BLaER1 treated with 17β-estradiol and CSF1 and Interleukin-3, amounts not matched to agents 10 nM and 100 nM (cell line): Measurements from ENCODE around the gene GDF10.

Source experiments
- H3K27ac ChIP-seq, 11 experiments: shearing (Covaris generic); formaldehyde crosslinking; 2 replicates each; pipeline ENCODE4 v1.8.1; 2022
- H3K27me3 ChIP-seq, 11 experiments: shearing (Covaris generic); formaldehyde crosslinking; 2 replicates each; pipeline ENCODE4 v1.8.1; 2022
- H3K36me3 ChIP-seq, 11 experiments: shearing (Covaris generic); formaldehyde crosslinking; 2 replicates each; pipeline ENCODE4 v1.8.1; 2022
- H3K4me1 ChIP-seq, 10 experiments: shearing (Covaris generic); formaldehyde crosslinking; 2 replicates each; pipeline ENCODE4 v1.8.1; 2022
- H3K4me2 ChIP-seq, 11 experiments: shearing (Covaris generic); formaldehyde crosslinking; 2 replicates each; pipeline ENCODE4 v1.8.1; 2022
- H3K4me3 ChIP-seq, 10 experiments: shearing (Covaris generic); formaldehyde crosslinking; 2 replicates each; pipeline ENCODE4 v1.8.1; 2022
- H3K9ac ChIP-seq, 11 experiments: shearing (Covaris generic); formaldehyde crosslinking; 2 replicates each; pipeline ENCODE4 v1.8.1; 2022
- H3K9me3 ChIP-seq, 11 experiments: shearing (Covaris generic); formaldehyde crosslinking; replicated peaks in 1 of 11; 2 replicates each; pipeline ENCODE4 v1.8.1; 2022
- H4K20me1 ChIP-seq, 11 experiments: shearing (Covaris generic); formaldehyde crosslinking; 2 replicates each; pipeline ENCODE4 v1.8.1; 2022
- Cebpa-rat ChIP-seq, 11 experiments: shearing (Covaris generic); IDR thresholded peaks; 2 replicates each; pipeline ENCODE4 v1.8.1; 2022

Gene GDF10

DNA sequence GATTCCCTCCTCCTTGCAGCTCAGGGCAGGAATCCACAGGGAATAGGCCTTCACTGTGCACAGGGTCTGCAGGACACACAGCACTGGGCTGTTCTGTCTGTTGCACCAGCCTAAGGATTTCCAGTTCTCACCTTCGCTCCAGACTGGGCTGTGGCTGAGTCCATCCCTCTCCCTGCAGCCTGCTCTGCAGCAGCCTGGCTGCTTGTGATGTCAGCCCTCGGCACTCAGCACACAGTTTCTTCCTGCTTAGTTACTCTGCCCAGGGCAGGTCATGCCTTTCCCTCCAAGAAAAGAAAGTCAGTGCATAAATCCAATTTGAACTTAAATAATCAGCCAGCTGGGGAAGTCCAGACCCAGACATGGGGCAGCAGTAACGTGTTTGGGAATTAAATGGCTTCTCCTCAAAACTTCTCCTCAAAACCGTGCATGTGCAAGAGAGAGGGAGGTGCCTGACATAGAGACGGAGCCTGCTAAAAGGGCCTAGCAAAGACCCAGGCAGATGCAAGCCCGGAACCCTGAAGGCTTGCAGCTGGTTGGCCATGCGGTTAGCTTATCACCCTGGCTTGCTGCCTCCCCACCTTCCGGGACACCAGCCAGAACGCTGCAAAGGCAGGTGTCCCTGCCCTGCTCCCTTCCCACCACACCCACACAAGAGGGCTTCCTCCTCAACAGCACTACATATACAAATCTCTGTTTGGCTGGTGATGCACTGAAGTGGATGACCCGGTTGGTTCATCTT lies 11.4 kb downstream of the GDF10 start:
- Histone ChIP-seq H3K9ac (peak overlapping the region in 4 of 11 experiments; percentile 5 to 51 (median 16); a peak in 3 of 22 replicates), H3K4me1 (peaks cover 0 to 29% (median 23%) of the 10 kb centered on the region in 10 experiments; a peak in 17 of 20 replicates), H3K4me2 (peak overlapping the region in 10 of 11 experiments; percentile 0 to 65 (median 52); a peak in 19 of 22 replicates), H3K4me3 (no peak overlapping the region), H3K36me3 (no peaks in the 10 kb centered on the region), H3K27me3 (no peaks in the 10 kb centered on the region), H3K27ac (peak overlapping the region in 3 of 11 experiments; percentile 11 to 40 (median 34); a peak in 4 of 22 replicates), H4K20me1 (no peaks in the 10 kb centered on the region; a peak in 1 of 22 replicates), H3K9me3 (no peaks in the 10 kb centered on the region)
- no peak for TF ChIP-seq Cebpa-rat (IDR thresholded peaks at IDR 0.05)

DNA sequence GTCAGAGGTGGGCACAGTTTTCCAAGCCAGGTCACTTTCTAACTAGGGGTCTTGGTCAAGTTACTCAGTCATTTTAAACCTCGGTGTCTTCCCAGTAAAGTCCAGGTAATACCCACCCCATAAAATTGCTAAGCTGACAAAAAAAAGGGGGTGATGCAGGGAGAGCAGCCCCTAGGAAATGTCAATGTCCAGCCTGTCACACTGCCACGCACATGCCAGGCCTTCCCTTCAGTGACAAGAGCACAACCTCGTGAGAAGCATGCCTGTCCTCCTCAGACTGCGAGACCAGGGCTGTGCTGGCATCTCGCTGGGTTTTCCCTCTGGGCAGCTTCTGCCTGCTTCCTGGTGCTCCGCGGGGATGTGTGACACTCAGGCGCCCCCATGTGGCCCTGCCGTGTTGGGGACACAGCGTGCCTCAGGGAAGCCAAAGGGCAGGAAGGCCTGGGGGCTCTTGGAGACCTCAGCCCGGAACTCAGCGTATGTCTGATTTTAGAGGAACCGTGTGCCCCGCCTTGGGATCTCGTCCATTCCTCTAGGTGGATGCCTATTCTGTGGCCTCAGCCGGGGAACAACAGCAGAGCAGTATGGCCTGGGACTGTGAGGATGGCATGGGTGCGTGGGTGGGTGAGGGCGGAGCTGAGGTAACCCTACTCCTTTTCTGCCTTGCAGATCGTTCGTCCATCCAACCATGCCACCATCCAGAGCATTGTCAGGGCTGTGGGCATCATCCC lies 12.1 kb downstream of the GDF10 start:
- peak overlapping the region in 4 of 11 experiments; percentile 5 to 51 (median 16); a peak in 5 of 22 replicates for H3K9ac ChIP-seq
- H3K4me1 ChIP-seq: peaks cover 0 to 22% (median 15%) of the 10 kb centered on the region in 10 experiments; a peak in 17 of 20 replicates
- no peak overlapping the region for H3K4me3 ChIP-seq
- H4K20me1 ChIP-seq: no peaks in the 10 kb centered on the region; a peak in 1 of 22 replicates
- peak overlapping the region in 3 of 11 experiments; percentile 11 to 40 (median 34); a peak in 4 of 22 replicates for H3K27ac ChIP-seq
- no peaks in the 10 kb centered on the region for H3K36me3 ChIP-seq
- H3K9me3 ChIP-seq: no peaks in the 10 kb centered on the region
- H3K27me3 ChIP-seq: no peaks in the 10 kb centered on the region
- peak overlapping the region in 10 of 11 experiments; percentile 0 to 65 (median 52); a peak in 19 of 22 replicates for H3K4me2 ChIP-seq
- no peak for TF ChIP-seq Cebpa-rat (IDR thresholded peaks at IDR 0.05)

DNA sequence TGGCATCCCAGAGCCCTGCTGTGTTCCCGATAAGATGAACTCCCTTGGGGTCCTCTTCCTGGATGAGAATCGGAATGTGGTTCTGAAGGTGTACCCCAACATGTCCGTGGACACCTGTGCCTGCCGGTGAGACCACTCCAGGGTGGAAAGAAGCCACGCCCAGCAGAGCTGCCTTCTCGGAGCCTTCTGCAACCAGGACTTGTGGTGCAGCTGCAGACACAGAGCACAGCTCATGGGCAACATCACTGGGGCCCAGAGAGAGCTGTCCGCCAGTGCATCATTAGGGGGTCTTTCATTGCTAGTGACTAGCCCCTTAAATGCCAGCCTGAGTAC lies 12.6 kb downstream of the GDF10 start:
- H3K27me3 ChIP-seq: no peaks in the 10 kb centered on the region
- no peak for TF ChIP-seq Cebpa-rat (IDR thresholded peaks at IDR 0.05)
- H3K27ac ChIP-seq: no peak overlapping the region
- H3K9ac ChIP-seq: 0 out of 22 replicates have a peak overlapping the region, but pooled peaks of 1 of the 11 experiments have one; percentile 5
- no peaks in the 10 kb centered on the region for H3K36me3 ChIP-seq
- no peak overlapping the region for H3K4me3 ChIP-seq
- H3K4me2 ChIP-seq: no peak overlapping the region
- peaks cover 0 to 19% (median 14%) of the 10 kb centered on the region in 10 experiments; a peak in 17 of 20 replicates for H3K4me1 ChIP-seq
- no peaks in the 10 kb centered on the region for H3K9me3 ChIP-seq
- no peaks in the 10 kb centered on the region; a peak in 1 of 22 replicates for H4K20me1 ChIP-seq

DNA sequence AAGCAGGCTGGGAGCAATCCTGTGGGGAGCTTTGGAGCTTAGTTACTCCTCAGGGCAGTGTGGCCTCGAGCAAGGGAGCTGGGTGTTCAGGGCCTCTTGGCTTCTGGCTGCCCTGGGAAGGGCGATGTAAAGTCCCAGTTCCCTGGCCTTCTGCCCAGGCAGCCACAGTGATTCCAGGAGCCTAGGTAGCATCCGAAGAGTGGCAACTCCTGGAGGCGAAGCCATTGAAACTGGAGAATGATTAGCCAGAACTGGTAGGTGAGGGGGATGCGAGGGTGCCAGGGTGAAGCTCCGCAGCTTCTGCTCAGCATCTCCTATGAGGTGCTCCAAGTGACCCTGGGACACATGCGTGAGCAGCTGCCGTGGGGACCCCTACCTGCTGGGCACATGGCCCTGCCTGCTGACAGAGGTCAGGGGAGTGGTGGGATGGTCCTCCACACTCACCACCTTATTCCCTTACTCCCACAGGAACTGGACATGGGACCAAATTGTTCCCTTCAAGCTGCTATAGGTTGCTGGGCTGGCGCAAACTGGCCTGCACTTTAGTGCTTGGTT lies 14.5 kb downstream of the GDF10 start:
- no peak overlapping the region for H3K9ac ChIP-seq
- no peak overlapping the region for H3K4me3 ChIP-seq
- H3K27ac ChIP-seq: no peak overlapping the region
- H3K4me1 ChIP-seq: peaks cover 0 to 19% (median 14%) of the 10 kb centered on the region in 10 experiments; a peak in 17 of 20 replicates
- TF ChIP-seq Cebpa-rat (IDR thresholded peaks at IDR 0.05): no peak
- no peak overlapping the region for H3K4me2 ChIP-seq
- no peaks in the 10 kb centered on the region for H3K36me3 ChIP-seq
- no peaks in the 10 kb centered on the region for H3K9me3 ChIP-seq
- H3K27me3 ChIP-seq: no peaks in the 10 kb centered on the region
- H4K20me1 ChIP-seq: no peaks in the 10 kb centered on the region; a peak in 1 of 22 replicates

DNA sequence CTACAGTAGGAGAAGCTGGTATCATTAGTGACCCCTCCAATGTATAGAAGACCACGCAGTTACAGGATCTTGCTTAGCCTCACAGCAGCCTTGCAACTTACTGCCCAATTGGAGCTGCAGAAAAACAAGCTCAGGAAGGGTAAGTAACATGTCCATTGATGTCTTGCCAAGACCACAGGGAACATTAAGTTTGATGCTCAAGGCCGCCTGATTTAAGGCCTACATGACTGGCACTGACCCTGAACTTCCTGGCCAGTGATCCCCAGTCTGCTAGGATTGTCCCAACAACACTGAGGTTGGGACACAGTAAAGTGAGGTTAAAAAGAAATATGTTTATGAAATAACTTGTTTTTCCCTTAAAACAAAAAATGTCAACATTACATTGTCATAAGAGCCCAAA lies 15.4 kb downstream of the GDF10 start:
- Histone ChIP-seq H4K20me1 (no peaks in the 10 kb centered on the region), H3K4me3 (no peak overlapping the region), H3K36me3 (no peaks in the 10 kb centered on the region), H3K4me2 (no peak overlapping the region), H3K27ac (no peak overlapping the region), H3K9ac (no peak overlapping the region), H3K27me3 (no peaks in the 10 kb centered on the region), H3K4me1 (peaks cover 0 to 19% (median 14%) of the 10 kb centered on the region in 10 experiments; a peak in 17 of 20 replicates), H3K9me3 (no peaks in the 10 kb centered on the region)
- no peak for TF ChIP-seq Cebpa-rat (IDR thresholded peaks at IDR 0.05)

DNA sequence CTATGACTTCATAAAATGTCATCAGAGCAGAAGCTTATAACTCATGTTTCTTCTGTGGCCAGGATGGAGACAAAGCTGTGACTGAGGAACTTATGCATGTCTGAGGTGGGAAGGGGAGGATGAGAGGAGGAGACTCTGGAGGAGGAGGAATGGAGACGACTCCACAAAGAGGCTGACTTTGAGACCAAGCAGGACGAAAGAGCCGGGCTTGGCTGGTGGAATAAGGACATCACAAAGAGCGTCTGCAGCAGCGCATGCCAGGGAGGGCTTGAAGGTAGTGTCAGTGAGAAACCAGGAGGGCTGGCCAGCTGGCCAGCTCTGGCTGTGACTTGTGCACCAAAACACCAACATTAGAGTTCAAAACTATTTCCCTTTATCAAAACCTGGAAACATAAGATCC lies 16.1 kb downstream of the GDF10 start:
- no peaks in the 10 kb centered on the region for H4K20me1 ChIP-seq
- peaks cover 0 to 15% (median 10%) of the 10 kb centered on the region in 10 experiments; a peak in 17 of 20 replicates for H3K4me1 ChIP-seq
- no peak for TF ChIP-seq Cebpa-rat (IDR thresholded peaks at IDR 0.05)
- no peak overlapping the region for H3K4me3 ChIP-seq
- H3K9me3 ChIP-seq: no peaks in the 10 kb centered on the region
- no peaks in the 10 kb centered on the region for H3K27me3 ChIP-seq
- H3K9ac ChIP-seq: no peak overlapping the region
- no peaks in the 10 kb centered on the region for H3K36me3 ChIP-seq
- no peak overlapping the region for H3K27ac ChIP-seq
- no peak overlapping the region for H3K4me2 ChIP-seq

DNA sequence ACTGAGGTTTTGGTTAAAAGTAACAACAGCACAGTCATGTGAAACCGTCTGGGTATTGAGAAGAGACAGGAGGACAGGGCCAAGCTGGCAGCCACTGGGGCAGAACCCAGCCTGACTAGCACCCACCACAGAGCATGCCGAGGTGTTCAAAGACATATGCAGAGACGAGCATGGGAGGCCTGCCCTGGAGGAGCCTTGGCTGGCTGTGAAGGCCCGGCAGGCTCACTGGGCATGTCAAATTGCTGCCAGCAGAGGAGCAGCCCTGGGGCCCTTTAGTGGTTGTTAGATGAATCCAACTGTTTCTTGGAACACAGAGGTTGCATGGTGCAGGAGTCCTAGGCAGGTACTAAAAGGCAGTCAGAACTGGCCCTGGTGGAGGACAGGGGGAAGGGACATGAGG lies 17.3 kb downstream of the GDF10 start:
- Histone ChIP-seq H3K4me3 (no peak overlapping the region), H4K20me1 (no peaks in the 10 kb centered on the region), H3K36me3 (no peaks in the 10 kb centered on the region), H3K9me3 (no peaks in the 10 kb centered on the region), H3K4me1 (peaks cover 0 to 4% (median 0%) of the 10 kb centered on the region in 10 experiments; a peak in 3 of 20 replicates), H3K27ac (no peak overlapping the region), H3K4me2 (no peak overlapping the region), H3K27me3 (no peaks in the 10 kb centered on the region), H3K9ac (no peak overlapping the region)
- no peak for TF ChIP-seq Cebpa-rat (IDR thresholded peaks at IDR 0.05)

DNA sequence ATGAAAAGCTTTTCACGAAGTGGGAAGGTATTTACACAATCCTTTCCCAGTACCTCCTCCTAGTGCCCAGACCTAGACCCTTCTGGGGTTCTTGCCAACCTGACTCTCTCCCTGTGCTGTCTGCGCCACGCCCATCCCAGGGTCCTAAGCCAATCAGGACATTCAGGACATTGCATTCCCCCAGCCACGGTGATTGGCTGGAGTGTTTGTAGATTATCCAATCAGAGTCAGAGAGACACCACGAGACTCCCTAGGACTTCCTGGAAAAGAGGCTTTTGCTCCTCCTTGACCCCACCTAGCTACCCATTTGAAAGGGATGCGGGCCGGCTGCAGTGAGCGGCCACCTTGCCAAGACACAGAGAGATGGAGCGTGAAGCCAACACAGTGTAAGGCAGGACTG lies 18.7 kb downstream of the GDF10 start:
- H3K4me3 ChIP-seq: no peak overlapping the region
- H3K9me3 ChIP-seq: no peaks in the 10 kb centered on the region
- no peak overlapping the region for H3K9ac ChIP-seq
- no peaks in the 10 kb centered on the region for H3K36me3 ChIP-seq
- H3K27me3 ChIP-seq: no peaks in the 10 kb centered on the region
- no peak for TF ChIP-seq Cebpa-rat (IDR thresholded peaks at IDR 0.05)
- H3K4me1 ChIP-seq: no peaks in the 10 kb centered on the region
- H3K4me2 ChIP-seq: no peak overlapping the region
- H3K27ac ChIP-seq: no peak overlapping the region
- peaks cover 0 to 4% (median 0%) of the 10 kb centered on the region in 11 experiments; a peak in 1 of 22 replicates for H4K20me1 ChIP-seq

DNA sequence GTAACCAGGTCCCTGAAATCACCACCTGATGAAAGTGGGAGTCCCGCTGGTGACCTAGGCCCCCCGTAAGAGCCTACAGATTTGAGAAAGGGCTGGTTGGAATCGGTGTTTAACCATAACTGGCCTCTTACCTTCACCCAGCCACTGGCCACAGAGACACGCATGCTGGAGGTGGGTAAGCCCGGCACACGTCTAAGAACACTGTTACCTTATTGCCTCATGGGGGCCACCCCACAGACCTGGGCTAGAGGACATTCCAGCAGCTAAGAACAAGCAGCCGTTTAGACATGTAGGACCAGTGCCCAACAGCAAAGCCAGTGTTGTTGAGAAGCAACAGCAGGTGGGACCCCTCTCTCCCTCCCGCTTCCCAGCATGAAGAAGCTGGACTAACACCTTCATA lies 19.8 kb downstream of the GDF10 start:
- Histone ChIP-seq H3K27me3 (no peaks in the 10 kb centered on the region), H3K36me3 (no peaks in the 10 kb centered on the region), H3K9ac (no peak overlapping the region), H3K4me2 (no peak overlapping the region), H3K4me1 (no peaks in the 10 kb centered on the region), H4K20me1 (peaks cover 0 to 4% (median 0%) of the 10 kb centered on the region in 11 experiments; a peak in 1 of 22 replicates), H3K4me3 (no peak overlapping the region), H3K27ac (no peak overlapping the region), H3K9me3 (no peaks in the 10 kb centered on the region)
- no peak for TF ChIP-seq Cebpa-rat (IDR thresholded peaks at IDR 0.05)
